Suprapubic skin (tissue), 4 donors: ENCODE results near the gene ANKRD40CL. TPM values are rescaled to one million over a fixed set of nuclear protein-coding genes. Genes with fewer than 3 reads are reported as not detected.
"Not testable (repeated sequence)": the region's sequence is repeated elsewhere in the genome, so short reads cannot be mapped to it uniquely, and the experiment has no call there.

Experiments used
- DNase-seq, 2 donors: peaks; one replicate each; pipeline ENCODE4 v3.0.0-alpha.2; 2019; ENCODE audit warnings: low spot score in 2 of 2
- H3K27ac ChIP-seq: fragments of 200-600 bp; sonication (generic); one replicate; pipeline ENCODE4 v1.5.1; 2019
- H3K27me3 ChIP-seq: fragments of 200-600 bp; sonication (generic); one replicate; pipeline ENCODE4 v1.5.1; 2019
- H3K36me3 ChIP-seq: fragments of 200-600 bp; sonication (generic); one replicate; pipeline ENCODE4 v1.5.1; 2019
- H3K4me1 ChIP-seq: fragments of 200-600 bp; sonication (generic); one replicate; pipeline ENCODE4 v1.5.1; 2019
- H3K4me3 ChIP-seq: fragments of 200-600 bp; sonication (generic); one replicate; pipeline ENCODE4 v1.5.1; 2019; ENCODE audit warnings: mild to moderate bottlenecking
- H3K9me3 ChIP-seq: fragments of 200-600 bp; sonication (generic); one replicate; pipeline ENCODE4 v1.5.1; 2019
- CTCF ChIP-seq, 2 donors: fragments of 200-600 bp in 1 of 2; fragments of 450-650 bp in 1 of 2; sonication (generic) in 1 of 2; IDR thresholded peaks; one replicate each; pipeline ENCODE4 v1.5.1; 2016 to 2019; ENCODE audit warnings: antibody characterized with exemption in 2 of 2, mild to moderate bottlenecking in 1 of 2, moderate library complexity in 1 of 2
- EP300 ChIP-seq: sonication (generic); formaldehyde crosslinking; IDR thresholded peaks from one replicate; pipeline ENCODE4 v1.6.1; 2017; ENCODE audit warnings: antibody characterized with exemption
- POLR2A ChIP-seq, 2 donors: fragments of 450-650 bp; IDR thresholded peaks; one replicate each; pipeline ENCODE4 v1.6.1; 2017; ENCODE audit warnings: antibody characterized with exemption in 2 of 2, mild to moderate bottlenecking in 2 of 2, moderate library complexity in 2 of 2
- POLR2AphosphoS5 ChIP-seq, 3 donors: sonication (generic); formaldehyde crosslinking; IDR thresholded peaks; one replicate each; pipeline ENCODE4 v1.6.1; 2017; ENCODE audit warnings: antibody characterized with exemption in 3 of 3
- WGBS: methylation state at CpG from one replicate; pipeline ENCODE4 v1.1.5; 2018; 5-methylcytosine and 5-hydroxymethylcytosine counted together
- total RNA-seq, 4 donors: library from RNA; depleted of rRNA; stranded (reverse); fragments of >200 nt; gene quantifications; one replicate each; pipeline ENCODE4 v1.1.0, GENCODE V29; 2016

ANKRD40CL gene
- total RNA-seq, 4 donors from 2014 or later = not detected

GRCh38 chr17:50808413-50808812 lies 41.1 kb upstream of the ANKRD40CL start:
- H3K4me1 ChIP-seq = peaks cover under 1% of the 10 kb centered on the region
- no peak for DNase-seq
- 94% methylated on average over 7 of the region's 7 CpGs for WGBS
- TF ChIP-seq POLR2AphosphoS5 (IDR thresholded peaks at IDR 0.05) = no peak
- H3K27me3 ChIP-seq = no peaks in the 10 kb centered on the region
- no peak overlapping the region for H3K27ac ChIP-seq
- no peaks in the 10 kb centered on the region for H3K9me3 ChIP-seq
- no peak overlapping the region for H3K4me3 ChIP-seq
- H3K36me3 ChIP-seq = no peaks in the 10 kb centered on the region

GRCh38 chr17:50807675-50808074 lies 40.4 kb upstream of the ANKRD40CL start:
- WGBS = 78% methylated on average over 5 of the region's 5 CpGs
- Histone ChIP-seq H3K36me3 (no peaks in the 10 kb centered on the region), H3K27me3 (no peaks in the 10 kb centered on the region), H3K4me1 (peaks cover 5% of the 10 kb centered on the region), H3K27ac (no peak overlapping the region), H3K4me3 (no peak overlapping the region), H3K9me3 (no peaks in the 10 kb centered on the region)
- no peak for DNase-seq
- no peak for TF ChIP-seq CTCF (IDR thresholded peaks at IDR 0.05)
- no peak for TF ChIP-seq EP300
- TF ChIP-seq POLR2AphosphoS5 (IDR thresholded peaks at IDR 0.05) = no peak
- no peak for TF ChIP-seq POLR2A (IDR thresholded peaks at IDR 0.05)

GRCh38 chr17:50807009-50807408 lies 39.7 kb upstream of the ANKRD40CL start:
- Histone ChIP-seq H3K4me3 (no peak overlapping the region), H3K9me3 (no peaks in the 10 kb centered on the region), H3K36me3 (no peaks in the 10 kb centered on the region), H3K27me3 (no peaks in the 10 kb centered on the region), H3K4me1 (peaks cover 5% of the 10 kb centered on the region), H3K27ac (no peak overlapping the region)
- no peak for DNase-seq
- TF ChIP-seq CTCF (IDR thresholded peaks at IDR 0.05) = no peak
- TF ChIP-seq EP300 = no peak
- no peak for TF ChIP-seq POLR2AphosphoS5 (IDR thresholded peaks at IDR 0.05)
- TF ChIP-seq POLR2A (IDR thresholded peaks at IDR 0.05) = no peak
- 75% methylated on average over 2 of the region's 2 CpGs for WGBS

GRCh38 chr17:50806141-50806643 lies 38.9 kb upstream of the ANKRD40CL start:
- TF ChIP-seq POLR2A (IDR thresholded peaks at IDR 0.05) (no peak), EP300 (no peak), CTCF (IDR thresholded peaks at IDR 0.05) (no peak), POLR2AphosphoS5 (IDR thresholded peaks at IDR 0.05) (no peak)
- Histone ChIP-seq H3K4me3 (no peak overlapping the region), H3K4me1 (peaks cover 7% of the 10 kb centered on the region), H3K27ac (no peak overlapping the region), H3K9me3 (no peaks in the 10 kb centered on the region), H3K36me3 (no peaks in the 10 kb centered on the region), H3K27me3 (no peaks in the 10 kb centered on the region)
- 65% methylated on average over 11 of the region's 11 CpGs for WGBS
- no peak for DNase-seq

GRCh38 chr17:50805486-50805885 lies 38.2 kb upstream of the ANKRD40CL start:
- WGBS = 51% methylated on average over 3 of the region's 6 CpGs

GRCh38 chr17:50804749-50805475 lies 37.6 kb upstream of the ANKRD40CL start:
- H3K27ac ChIP-seq, H3K27me3 ChIP-seq, H3K4me3 ChIP-seq, DNase-seq, H3K36me3 ChIP-seq, H3K9me3 ChIP-seq: not testable (repeated sequence)
- 95% methylated on average over 13 of the region's 13 CpGs for WGBS
- peaks cover 20% of the 10 kb centered on the region for H3K4me1 ChIP-seq

More at GRCh38 chr17:50805486-50805885, 38.2 kb upstream of the ANKRD40CL start:
- H3K27me3 ChIP-seq = no peaks in the 10 kb centered on the region
- no peak overlapping the region for H3K4me3 ChIP-seq
- no peak overlapping the region for H3K27ac ChIP-seq
- no peak for DNase-seq
- TF ChIP-seq EP300 (no peak), POLR2AphosphoS5 (IDR thresholded peaks at IDR 0.05) (no peak), POLR2A (IDR thresholded peaks at IDR 0.05) (no peak), CTCF (IDR thresholded peaks at IDR 0.05) (no peak)
- no peaks in the 10 kb centered on the region for H3K9me3 ChIP-seq
- no peaks in the 10 kb centered on the region for H3K36me3 ChIP-seq
- peaks cover 14% of the 10 kb centered on the region for H3K4me1 ChIP-seq
